HCT116 (cell line): ENCODE measurements around the gene RGS6. TPM values are rescaled to one million over a fixed set of nuclear protein-coding genes. Genes with fewer than 3 reads are reported as not detected.

Experiments used
- ATAC-seq: fragments of 200-7000 bp; cut with Tn5 transposase; 2 replicates; pipeline ENCODE4 v1.9.1; 2020; ENCODE audit warnings: mild to moderate bottlenecking, moderate library complexity
- BruUV-seq: library from RNA; stranded (reverse); fragments of 400-500 nt; replicated peaks from 2 replicates; lab custom pipeline; 2021; lab: Mats Ljungman, UMichigan
- CTCF ChIA-PET: fragments of 300-600 bp; sonication (Branson Sonifier 250); formaldehyde crosslinking; loops from one replicate; lab custom pipeline; 2021; ENCODE audit warnings: antibody characterized with exemption; lab: Charles Lee
- POLR2A ChIA-PET: fragments of 300-600, 350-600 bp; sonication (Branson Sonifier 250); formaldehyde crosslinking; loops from one replicate; lab custom pipeline; 2021; ENCODE audit warnings: antibody characterized with exemption; lab: Charles Lee
- RAD21 ChIA-PET, 2 experiments: fragments of 300-600 bp; sonication (Branson Sonifier 250); formaldehyde crosslinking; loops; one replicate each; lab custom pipeline; 2023; ENCODE audit warnings: low total read pairs in 2 of 2; ENCODE audit not compliant: uncharacterized antibody in 2 of 2, unreplicated experiment in 2 of 2, low non-redundant PET in 1 of 2; lab: Charles Lee
- DNase-seq: peaks from one replicate; pipeline ENCODE4 v3.0.0-alpha.2; 2010; ENCODE audit warnings: low read depth, low spot score
- H2AFZ ChIP-seq: fragments of 200-600 bp; shearing (Covaris generic), sonication (generic); 2 replicates; pipeline ENCODE4 v1.6.1; 2017; ENCODE audit warnings: low read depth, mixed run types, mixed read lengths, antibody characterized with exemption, low read length; ENCODE audit not compliant: poor library complexity, severe bottlenecking
- H3K27ac ChIP-seq: 2 replicates; pipeline ENCODE4 v1.5.1; 2012; ENCODE audit warnings: low read depth, low read length
- H3K27me3 ChIP-seq: fragments of 200-600 bp; sonication (generic); 2 replicates; pipeline ENCODE4 v1.6.1; 2016; ENCODE audit warnings: mixed run types, low read length, mixed read lengths; ENCODE audit not compliant: insufficient read depth
- H3K36me3 ChIP-seq, 2 experiments: fragments of 200-500 bp in 1 of 2; fragments of 200-600 bp in 1 of 2; sonication (Bioruptor generic) in 1 of 2; sonication (generic) in 1 of 2; 2 replicates each; pipeline versions ENCODE4 v1.5.1 to v1.6.1; 2014 to 2016; ENCODE audit warnings: low read length in 2 of 2, inconsistent platforms in 1 of 2, mixed read lengths in 1 of 2, mixed run types in 1 of 2; ENCODE audit not compliant: insufficient read depth in 2 of 2, control insufficient read depth in 1 of 2
- H3K4me1 ChIP-seq, 2 experiments: fragments of 200-600 bp in 1 of 2; sonication (generic) in 1 of 2; 2 replicates each; pipeline versions ENCODE4 v1.5.1 to v1.6.1; 2012 to 2017; ENCODE audit warnings: low read length in 2 of 2, inconsistent platforms in 1 of 2, mild to moderate bottlenecking in 1 of 2, mixed read lengths in 1 of 2, mixed run types in 1 of 2, moderate library complexity in 1 of 2; ENCODE audit not compliant: insufficient read depth in 2 of 2, control insufficient read depth in 1 of 2
- H3K4me2 ChIP-seq: fragments of 200-600 bp; sonication (generic); 2 replicates; pipeline ENCODE4 v1.6.1; 2017; ENCODE audit warnings: mixed run types, low read length, mixed read lengths
- H3K4me3 ChIP-seq, 2 experiments: fragments of 200-600 bp in 1 of 2; sonication (generic) in 1 of 2; replicated peaks in 1 of 2; 2 replicates each; pipeline ENCODE4 v1.5.1; 2011 to 2016; ENCODE audit warnings: low read length in 2 of 2, control low read depth in 1 of 2, low read depth in 1 of 2, mild to moderate bottlenecking in 1 of 2, mixed read lengths in 1 of 2, mixed run types in 1 of 2
- H3K79me2 ChIP-seq: fragments of 200-600 bp; sonication (generic); 2 replicates; pipeline ENCODE4 v1.6.1; 2017; ENCODE audit warnings: mild to moderate bottlenecking, mixed run types, low read length, moderate library complexity, mixed read lengths; ENCODE audit not compliant: insufficient read depth
- H3K9ac ChIP-seq: fragments of 200-600 bp; sonication (generic); 2 replicates; pipeline ENCODE4 v1.6.1; 2016; ENCODE audit warnings: low read length, mixed read lengths
- H3K9me2 ChIP-seq: fragments of 200-600 bp; sonication (generic), shearing (Covaris generic); 2 replicates; pipeline ENCODE4 v1.6.1; 2017; ENCODE audit warnings: mixed run types, mild to moderate bottlenecking, moderate library complexity; ENCODE audit not compliant: insufficient read depth
- H3K9me3 ChIP-seq, 2 experiments: fragments of 200-500 bp in 1 of 2; fragments of 200-600 bp in 1 of 2; sonication (Bioruptor generic) in 1 of 2; sonication (generic) in 1 of 2; 2 replicates each; pipeline ENCODE4 v1.6.1; 2014 to 2017; ENCODE audit warnings: low read length in 2 of 2, mixed read lengths in 2 of 2, inconsistent platforms in 1 of 2, low read depth in 1 of 2, mild to moderate bottlenecking in 1 of 2, mixed run types in 1 of 2, moderate library complexity in 1 of 2; ENCODE audit not compliant: control insufficient read depth in 1 of 2, insufficient read depth in 1 of 2
- H4K20me1 ChIP-seq: fragments of 200-600 bp; sonication (generic), shearing (Covaris generic); 2 replicates; pipeline ENCODE4 v1.6.1; 2017; ENCODE audit warnings: mixed run types, mild to moderate bottlenecking, moderate library complexity; ENCODE audit not compliant: insufficient read depth
- ATF3 ChIP-seq: IDR thresholded peaks from 2 replicates; pipeline ENCODE4 v1.6.1; 2012
- CBX3 ChIP-seq: IDR thresholded peaks from 2 replicates; pipeline ENCODE4 v1.6.1; 2012; ENCODE audit warnings: low read depth
- CEBPB ChIP-seq: IDR thresholded peaks from 2 replicates; pipeline ENCODE4 v1.6.1; 2012; ENCODE audit warnings: low read depth
- CTCF ChIP-seq, 3 experiments: fragments of 200-600 bp in 1 of 3; sonication (generic) in 1 of 3; IDR thresholded peaks in 2 of 3; conservative IDR thresholded peaks in 1 of 3; 2 replicates each; pipeline ENCODE4 v1.5.1; 2012 to 2017; ENCODE audit warnings: low read depth in 2 of 3, low read length in 2 of 3, antibody characterized with exemption in 1 of 3, borderline replicate concordance in 1 of 3, control low read depth in 1 of 3, mild to moderate bottlenecking in 1 of 3, mixed read lengths in 1 of 3, mixed run types in 1 of 3, moderate library complexity in 1 of 3; ENCODE audit not compliant: insufficient read depth in 1 of 3
- ELF1 ChIP-seq: IDR thresholded peaks from 2 replicates; pipeline ENCODE4 v1.6.1; 2012; ENCODE audit warnings: low read depth, borderline replicate concordance
- EZH2 ChIP-seq: fragments of 200-600 bp; sonication (generic); IDR thresholded peaks from 2 replicates; pipeline ENCODE4 v1.6.1; 2017; ENCODE audit warnings: antibody characterized with exemption, mixed run types
- EZH2phosphoT487 ChIP-seq: fragments of 200-600 bp; IDR thresholded peaks from 2 replicates; pipeline ENCODE4 v1.6.1; 2018; ENCODE audit warnings: antibody characterized with exemption, borderline replicate concordance
- FOSL1 ChIP-seq: IDR thresholded peaks from 2 replicates; pipeline ENCODE4 v1.6.1; 2012; ENCODE audit warnings: low read depth
- JUND ChIP-seq: IDR thresholded peaks from 2 replicates; pipeline ENCODE4 v1.6.1; 2012
- MAX ChIP-seq: IDR thresholded peaks from 2 replicates; pipeline ENCODE4 v1.6.1; 2012
- POLR2AphosphoS5 ChIP-seq: IDR thresholded peaks from 2 replicates; pipeline ENCODE4 v1.6.1; 2011; ENCODE audit warnings: mild to moderate bottlenecking, low read depth, low read length, moderate library complexity
- RAD21 ChIP-seq: IDR thresholded peaks from 2 replicates; pipeline ENCODE4 v1.6.1; 2012; ENCODE audit warnings: low read depth, mild to moderate bottlenecking
- REST ChIP-seq: IDR thresholded peaks from 2 replicates; pipeline ENCODE4 v1.6.1; 2012; ENCODE audit warnings: low read depth
- SP1 ChIP-seq: IDR thresholded peaks from 2 replicates; pipeline ENCODE4 v1.6.1; 2012; ENCODE audit warnings: low read depth
- ZBTB33 ChIP-seq: IDR thresholded peaks from 2 replicates; pipeline ENCODE4 v1.6.1; 2011; ENCODE audit warnings: mild to moderate bottlenecking, low read length, moderate library complexity; ENCODE audit not compliant: insufficient replicate concordance; ENCODE audit errors: extremely low read depth
- ZFX ChIP-seq: fragments of 450-650 bp; IDR thresholded peaks from 2 replicates; pipeline ENCODE4 v1.6.1; 2017
- ZNF274 ChIP-seq: fragments of 200-500 bp; sonication (Bioruptor generic); IDR thresholded peaks from 2 replicates; pipeline ENCODE4 v1.6.1; 2014; ENCODE audit warnings: mild to moderate bottlenecking, low read depth, low read length, inconsistent platforms
- intact Hi-C: fragments of 100-400 bp; cut with micrococcal nuclease; formaldehyde crosslinking; loops from 2 replicates; pipeline ENCODE4 v1.10.0; 2022
- total RNA-seq: library from RNA; stranded (reverse); gene quantifications from one replicate; pipeline ENCODE4 v1.2.1, GENCODE V29; 2021; ENCODE audit not compliant: unreplicated experiment

Gene RGS6
- total RNA-seq, 1 experiment from 2014 or later = 4.7 TPM

GRCh38 chr14:71943695-71944018, 11.4 kb downstream of the RGS6 start (continued):
- TF ChIP-seq REST (no peak), CEBPB (no peak), ZFX (no peak), CTCF (IDR thresholded peaks at IDR 0.05 in 2 of 3, conservative IDR thresholded peaks at IDR 0.05 in 1 of 3; ENCODE audit: borderline replicate concordance in 1 of 3, insufficient read depth in 1 of 3, low read depth in 2 of 3, low read length in 2 of 3) (no peak)

- no peak overlapping the region for H3K4me3 ChIP-seq
- no TSS peak for BruUV-seq
- DNase-seq = no peak
- no peaks in the 10 kb centered on the region for H3K9me3 ChIP-seq
- no peak overlapping the region for H3K27ac ChIP-seq
- RAD21 ChIA-PET = no interaction called here
- CTCF ChIA-PET = no interaction called here
- no peaks in the 10 kb centered on the region for H3K36me3 ChIP-seq
- no peaks in the 10 kb centered on the region for H3K79me2 ChIP-seq
- H3K4me2 ChIP-seq = no peak overlapping the region
- no peaks in the 10 kb centered on the region for H3K9me2 ChIP-seq
- no peak overlapping the region for H3K9ac ChIP-seq
- intact Hi-C loops = no loop called here
- H3K4me1 ChIP-seq = peaks cover 0 to 6% of the 10 kb centered on the region in 2 experiments; a peak in 2 of 4 replicates
- no peak overlapping the region for H2AFZ ChIP-seq
- POLR2A ChIA-PET = no interaction called here
- no peak for ATAC-seq
- no peaks in the 10 kb centered on the region for H3K27me3 ChIP-seq
- no peak for TF ChIP-seq ZNF274
- no peak for TF ChIP-seq CBX3
- no peak for TF ChIP-seq ELF1
- TF ChIP-seq FOSL1 = no peak
- no peak for TF ChIP-seq EZH2phosphoT487
- TF ChIP-seq JUND = no peak
- TF ChIP-seq SP1 = no peak
- no peak for TF ChIP-seq RAD21
- TF ChIP-seq CEBPB = no peak
- TF ChIP-seq ZBTB33 = no peak
- no peak for TF ChIP-seq POLR2AphosphoS5
- no peak for TF ChIP-seq ATF3
- TF ChIP-seq EZH2 = no peak
- TF ChIP-seq MAX = no peak
- TF ChIP-seq, all 23 proteins: peak for 0
- no peaks in the 10 kb centered on the region for H4K20me1 ChIP-seq
Measured at GRCh38 chr14:71947947-71948500, 15.8 kb downstream of the RGS6 start.
